RPMI7951 (cell line): ENCODE results near the gene CNTNAP2. TPM values are rescaled to one million over a fixed set of nuclear protein-coding genes. Genes with fewer than 3 reads are reported as not detected.

Source experiments
- DNase-seq: peaks from one replicate; pipeline ENCODE4 v3.0.0-alpha.2; 2012; ENCODE audit warnings: low read depth
- total RNA-seq: library from RNA; depleted of rRNA; stranded (reverse); fragments of >200 nt; shearing (Covaris generic); gene quantifications from 2 replicates; pipeline ENCODE4 v1.2.3, GENCODE V29; 2014

The CNTNAP2 gene
- total RNA-seq, 1 experiment from 2014 or later: not detected

GRCh38 chr7:148335790-148336189 lies 2219.2 kb downstream of the CNTNAP2 start:
- no peak for DNase-seq

DNA sequence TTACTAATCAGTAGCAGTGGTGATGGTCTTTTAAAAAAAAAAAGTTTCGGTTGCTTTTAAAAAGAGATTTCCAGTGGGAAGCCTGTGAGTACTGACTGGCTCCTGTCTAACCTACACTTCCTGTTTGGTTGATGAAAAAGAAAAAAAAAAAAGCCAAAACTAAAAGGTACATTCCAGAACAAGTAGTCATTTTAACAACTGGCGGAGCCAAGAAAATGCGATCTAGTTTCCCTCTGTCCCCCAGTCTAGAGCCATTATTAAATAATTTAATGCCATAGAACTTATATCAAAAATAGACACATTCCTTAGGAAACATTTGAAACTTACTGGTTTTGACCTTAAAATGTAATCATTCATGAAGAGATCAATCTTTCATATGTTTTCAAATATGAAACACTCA lies 2219.8 kb downstream of the CNTNAP2 start:
- DNase-seq: no peak

GRCh38 chr7:148337246-148337965 lies 2220.8 kb downstream of the CNTNAP2 start:
- DNase-seq: no peak

GRCh38 chr7:148337995-148338747 lies 2221.6 kb downstream of the CNTNAP2 start:
- DNase-seq: no peak

DNA sequence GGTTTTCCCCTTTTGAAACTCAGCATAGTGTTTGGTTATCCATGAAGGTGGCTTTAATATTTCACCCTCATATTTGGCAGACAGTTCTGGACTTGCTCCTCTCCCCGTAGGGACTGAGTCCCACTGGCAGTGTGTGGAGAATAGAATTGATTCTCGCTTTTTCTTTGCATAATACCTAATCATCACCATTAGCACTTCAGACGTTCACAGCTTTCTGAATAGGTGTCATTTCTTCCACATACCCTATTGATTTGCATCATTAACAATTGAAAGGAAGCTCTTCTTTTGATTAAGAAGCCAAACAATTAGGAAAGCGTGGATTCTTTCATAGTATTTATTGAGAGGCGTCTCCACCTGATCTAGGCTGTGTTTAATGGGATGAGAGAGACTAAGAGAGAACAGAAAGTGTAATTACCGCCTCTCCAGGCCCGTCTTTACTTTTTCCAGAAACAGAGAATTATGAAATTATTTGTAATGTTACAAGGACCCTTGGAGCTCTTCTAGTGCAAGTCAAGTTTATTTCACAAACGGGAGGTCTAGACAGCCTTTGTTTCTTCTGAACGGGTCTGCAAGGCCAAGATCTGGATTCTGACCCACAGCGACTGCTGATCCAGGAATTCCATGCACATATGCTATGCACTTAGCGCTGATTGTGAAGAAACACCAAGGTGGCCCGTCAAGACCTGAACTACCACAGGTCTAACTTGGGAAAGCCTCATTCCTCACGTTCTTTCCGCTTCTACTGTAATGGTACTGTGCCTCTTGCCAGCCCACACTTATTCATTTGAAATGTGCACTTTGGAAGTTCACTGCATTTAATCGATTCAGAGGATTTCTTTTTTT lies 2224.1 kb downstream of the CNTNAP2 start:
- no peak for DNase-seq

GRCh38 chr7:148344406-148344805 lies 2227.8 kb downstream of the CNTNAP2 start:
- no peak for DNase-seq

- no peak for DNase-seq
Observed at GRCh38 chr7:148347981-148348380, 2231.4 kb downstream of the CNTNAP2 start.

DNA sequence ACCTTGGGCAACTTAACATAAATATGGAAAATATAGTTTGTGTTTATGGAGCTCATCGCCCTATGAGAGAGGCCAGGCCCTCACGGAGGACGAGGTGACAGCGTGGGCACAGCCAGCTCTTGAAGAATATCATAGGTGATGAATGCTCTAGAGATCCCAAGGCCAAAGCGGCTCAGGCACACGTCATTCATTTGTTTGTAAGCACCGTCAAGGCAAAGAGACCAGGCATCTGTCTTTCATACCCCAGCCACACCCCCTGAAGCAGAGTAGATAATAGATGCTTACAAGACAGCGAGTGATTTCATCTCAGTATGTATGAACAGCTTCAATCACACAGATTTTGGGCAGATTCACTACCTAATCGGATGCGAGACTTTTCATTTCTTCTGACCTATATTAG lies 2231.9 kb downstream of the CNTNAP2 start:
- DNase-seq: no peak

DNA sequence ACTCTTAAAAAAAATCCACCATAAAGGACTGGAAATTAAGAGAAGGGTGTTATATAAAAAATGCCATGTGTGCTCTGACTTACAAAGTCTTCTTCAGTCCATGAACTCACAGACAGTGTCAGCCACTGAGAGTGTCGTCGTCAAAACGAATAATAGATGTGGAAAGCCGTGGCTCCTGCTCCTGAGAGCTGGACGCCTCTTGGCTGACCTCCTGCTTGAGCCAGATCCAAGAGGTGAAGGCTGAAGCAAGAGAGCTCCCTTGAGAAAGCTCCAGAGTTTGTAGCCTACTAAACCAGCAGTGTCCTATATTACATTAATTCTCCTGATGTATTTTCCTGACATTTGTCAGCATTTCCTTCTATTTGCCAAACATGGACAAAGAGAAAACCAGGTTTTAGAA lies 2239.7 kb downstream of the CNTNAP2 start:
- no peak for DNase-seq

- no peak for DNase-seq
Observed at GRCh38 chr7:148362541-148362940, 2245.9 kb downstream of the CNTNAP2 start.

DNA sequence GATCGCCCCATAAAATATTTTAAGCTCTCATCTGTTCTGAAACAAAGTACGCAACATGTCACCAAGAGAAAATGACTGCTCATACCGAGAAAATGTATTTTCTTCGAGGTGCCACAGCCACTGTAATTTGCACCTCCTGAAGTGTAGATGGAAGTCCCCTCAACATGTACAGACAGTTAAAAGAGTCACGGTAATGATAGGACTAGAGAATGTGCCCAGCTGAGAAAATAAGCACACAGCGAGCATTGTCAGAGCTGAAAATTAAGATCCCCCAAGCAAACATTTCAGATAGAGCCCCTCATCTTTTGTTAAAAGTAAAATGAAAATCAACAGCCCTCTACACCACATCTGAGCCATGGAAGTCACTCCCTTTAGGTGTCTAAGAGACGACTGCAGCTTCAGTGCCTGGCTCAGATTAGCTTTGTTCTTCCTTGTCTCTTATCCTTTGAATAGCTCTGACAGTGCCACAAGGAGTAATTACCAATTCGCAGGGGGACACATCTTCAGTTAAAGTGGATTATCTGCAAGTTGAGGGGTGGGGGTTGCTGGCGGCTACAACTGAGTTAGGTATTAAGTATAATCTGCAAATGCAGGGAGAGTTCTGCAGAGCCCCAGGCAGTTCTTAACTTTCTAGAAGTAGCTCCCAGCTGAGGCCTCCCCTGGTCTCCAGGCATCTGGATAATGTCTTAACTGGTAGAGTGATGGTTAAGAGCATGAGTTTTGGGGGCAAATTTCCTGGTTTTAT lies 2251.3 kb downstream of the CNTNAP2 start:
- DNase-seq: no peak

- no peak for DNase-seq
Observed at GRCh38 chr7:148368562-148368961, 2252.0 kb downstream of the CNTNAP2 start.

DNA sequence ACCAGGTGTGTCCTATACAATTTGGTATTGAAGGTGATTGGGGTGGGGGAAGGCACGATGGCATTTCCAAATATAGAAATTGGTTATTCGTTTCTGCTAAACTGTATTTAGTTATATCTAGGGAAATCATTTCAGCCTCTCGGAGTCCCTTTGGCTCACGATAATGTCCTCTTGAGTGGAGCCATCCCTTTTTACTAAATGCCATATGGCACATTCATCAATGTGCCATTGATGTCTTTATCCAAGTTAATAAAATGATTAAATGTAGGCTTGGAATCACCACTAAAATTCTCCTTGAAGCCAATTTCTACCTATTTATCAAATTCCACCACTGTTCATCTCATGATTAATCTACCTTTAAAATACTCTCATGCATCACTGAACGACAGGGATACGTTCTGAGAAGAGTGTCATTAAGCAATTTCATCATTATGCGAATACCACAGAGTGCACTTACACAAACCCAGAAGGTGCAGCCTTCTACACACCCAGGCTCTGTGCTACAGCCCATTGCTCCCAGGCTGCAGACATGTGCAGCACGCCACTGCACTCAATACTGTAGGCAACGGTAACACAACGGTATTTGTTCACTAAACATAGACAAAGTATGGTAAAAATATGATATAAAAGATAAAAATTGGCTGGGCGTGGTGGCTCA lies 2254.8 kb downstream of the CNTNAP2 start:
- no peak for DNase-seq

GRCh38 chr7:148374396-148375259 lies 2258.0 kb downstream of the CNTNAP2 start:
- DNase-seq: no peak

- DNase-seq: no peak
Observed at GRCh38 chr7:148379677-148380076, 2263.1 kb downstream of the CNTNAP2 start.

- no peak for DNase-seq
Observed at GRCh38 chr7:148380596-148381419, 2264.2 kb downstream of the CNTNAP2 start.

DNA sequence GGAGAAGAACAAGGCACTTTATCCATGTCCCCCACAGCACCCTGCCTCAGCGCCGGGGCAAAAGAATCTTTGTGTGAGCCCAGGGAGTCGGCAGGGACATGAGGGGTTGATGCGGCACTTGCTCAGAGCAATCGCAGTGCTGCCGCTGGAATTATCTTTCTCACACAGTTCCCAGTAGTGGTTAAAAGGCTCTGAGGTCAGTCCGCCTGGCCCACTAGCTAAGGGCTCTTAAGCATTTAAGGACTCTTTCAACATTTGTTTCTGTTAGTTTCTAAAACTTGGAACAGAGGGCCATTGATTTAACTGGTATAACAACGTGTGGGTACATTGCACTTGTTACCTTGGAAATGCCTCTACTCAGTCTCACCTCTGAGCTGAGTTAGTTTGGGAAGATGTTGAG lies 2266.0 kb downstream of the CNTNAP2 start:
- no peak for DNase-seq

DNA sequence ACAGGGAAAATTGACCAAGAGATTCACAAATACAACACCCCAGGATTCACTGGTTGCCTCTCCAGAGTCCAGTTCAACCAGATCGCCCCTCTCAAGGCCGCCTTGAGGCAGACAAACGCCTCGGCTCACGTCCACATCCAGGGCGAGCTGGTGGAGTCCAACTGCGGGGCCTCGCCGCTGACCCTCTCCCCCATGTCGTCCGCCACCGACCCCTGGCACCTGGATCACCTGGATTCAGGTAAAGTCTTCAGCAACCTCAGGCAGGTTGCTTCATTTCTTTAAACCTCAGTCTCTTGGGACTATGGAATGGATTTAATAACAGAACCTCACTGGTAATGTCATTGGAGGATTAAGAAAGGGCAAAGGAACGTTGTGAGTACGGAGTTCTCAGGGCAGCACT lies 2267.1 kb downstream of the CNTNAP2 start:
- DNase-seq: no peak

- no peak for DNase-seq
Observed at GRCh38 chr7:148385009-148385682, 2268.5 kb downstream of the CNTNAP2 start.
